Smooth muscle cell (in vitro differentiated cells): ENCODE results near the gene WDR7. TPM values are rescaled to one million over a fixed set of nuclear protein-coding genes. Genes with fewer than 3 reads are reported as not detected.

ENCODE experiments used
- DNase-seq: peaks from one replicate; lab custom pipeline; 2025; ENCODE audit not compliant: unreplicated experiment; lab: John Stamatoyannopoulos, UW
- H2AFZ ChIP-seq: fragments of 200-600 bp; sonication (generic); 2 replicates; pipeline ENCODE4 v1.6.0; 2016; ENCODE audit warnings: antibody characterized with exemption, low read depth, mild to moderate bottlenecking
- H3F3A ChIP-seq: fragments of 200-600 bp; sonication (generic); 2 replicates; pipeline ENCODE4 v1.6.0; 2017; ENCODE audit warnings: antibody characterized with exemption, low read depth
- H3K27ac ChIP-seq: fragments of 200-600 bp; sonication (generic); 2 replicates; pipeline ENCODE4 v1.5.1; 2016; ENCODE audit warnings: low read depth, mild to moderate bottlenecking
- H3K27me3 ChIP-seq: fragments of 200-600 bp; sonication (generic); 2 replicates; pipeline ENCODE4 v1.6.1; 2016; ENCODE audit warnings: low read depth, mild to moderate bottlenecking
- H3K36me3 ChIP-seq: fragments of 200-600 bp; sonication (generic); 2 replicates; pipeline ENCODE4 v1.5.1; 2016; ENCODE audit warnings: low read depth
- H3K4me1 ChIP-seq: fragments of 200-600 bp; sonication (generic); 2 replicates; pipeline ENCODE4 v1.5.1; 2016; ENCODE audit warnings: low read depth
- H3K4me2 ChIP-seq: fragments of 200-600 bp; sonication (generic); 2 replicates; pipeline ENCODE4 v1.6.0; 2016; ENCODE audit warnings: mild to moderate bottlenecking
- H3K4me3 ChIP-seq: fragments of 200-600 bp; sonication (generic); 2 replicates; pipeline ENCODE4 v1.5.1; 2016; ENCODE audit warnings: mild to moderate bottlenecking
- H3K79me2 ChIP-seq: fragments of 200-600 bp; sonication (generic); 2 replicates; pipeline ENCODE4 v1.6.0; 2016; ENCODE audit warnings: low read depth, mild to moderate bottlenecking
- H3K9ac ChIP-seq: fragments of 200-600 bp; sonication (generic); 2 replicates; pipeline ENCODE4 v1.6.0; 2016; ENCODE audit warnings: low read depth
- H3K9me3 ChIP-seq: fragments of 200-600 bp; sonication (generic); replicated peaks from 2 replicates; pipeline ENCODE4 v1.5.1; 2016; ENCODE audit warnings: low read depth
- H4K20me1 ChIP-seq: fragments of 200-600 bp; sonication (generic); 2 replicates; pipeline ENCODE4 v1.6.0; 2016; ENCODE audit warnings: low read depth
- WGBS: methylation state at CpG from one replicate; pipeline ENCODE4 v1.1.7; 2016; ENCODE audit warnings: low lambda C conversion rate; 5-methylcytosine and 5-hydroxymethylcytosine counted together
- polyA plus RNA-seq: library from polyadenylated mRNA; unstranded; fragments of >200 nt; fragmentation: Nextera tagmentation; extraction: Ambion mirVana; gene quantifications from 2 replicates; pipeline ENCODE4 v1.2.1, GENCODE V29; 2016
- total RNA-seq: library from RNA; depleted of rRNA; stranded (reverse); fragments of >200 nt; gene quantifications from 2 replicates; pipeline ENCODE4 v1.2.3, GENCODE V29; 2014
- TF ChIP-seq, protein P1 (sequence below): fragments of 200-600 bp; sonication (generic); IDR thresholded peaks from 2 replicates; pipeline ENCODE4 v1.5.1; 2017; ENCODE audit warnings: borderline replicate concordance, mild to moderate bottlenecking, antibody characterized with exemption; ENCODE audit not compliant: insufficient read depth, poor library complexity, severe bottlenecking

The WDR7 gene
- total and polyA plus RNA-seq, 2 experiments from 2014 or later: 5.3 to 9.2 TPM

DNA sequence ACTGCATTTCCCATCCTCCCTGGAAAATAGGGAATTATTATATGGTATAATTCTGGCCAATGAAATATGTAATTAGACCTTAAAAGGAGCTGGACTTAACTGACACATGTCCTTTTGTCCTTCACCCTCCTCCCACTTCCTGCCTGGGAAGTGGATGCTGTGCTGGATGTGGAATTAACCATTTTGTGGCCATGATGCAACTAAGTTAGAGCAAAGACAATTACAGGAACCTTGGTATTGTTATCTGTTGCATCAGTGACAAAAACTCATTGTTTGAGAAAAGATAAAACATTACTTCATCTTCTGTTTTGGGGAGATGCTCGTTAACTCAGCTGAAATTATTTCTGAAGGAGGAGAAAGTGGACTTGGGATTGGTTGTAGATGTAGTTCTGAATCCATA lies 268.0 kb downstream of the WDR7 start:
- Histone ChIP-seq H3F3A (no peaks in the 10 kb centered on the region), H3K9me3 (no peaks in the 10 kb centered on the region), H3K79me2 (no peaks in the 10 kb centered on the region), H3K27me3 (no peaks in the 10 kb centered on the region), H2AFZ (no peak overlapping the region), H3K27ac (no peak overlapping the region), H4K20me1 (no peaks in the 10 kb centered on the region), H3K4me3 (no peak overlapping the region), H3K4me2 (no peak overlapping the region), H3K36me3 (no peaks in the 10 kb centered on the region), H3K4me1 (no peaks in the 10 kb centered on the region), H3K9ac (no peak overlapping the region)
- 93% methylated on average over 1 of the region's 1 CpG for WGBS
- DNase-seq: no peak
- TF ChIP-seq, protein P1, sequence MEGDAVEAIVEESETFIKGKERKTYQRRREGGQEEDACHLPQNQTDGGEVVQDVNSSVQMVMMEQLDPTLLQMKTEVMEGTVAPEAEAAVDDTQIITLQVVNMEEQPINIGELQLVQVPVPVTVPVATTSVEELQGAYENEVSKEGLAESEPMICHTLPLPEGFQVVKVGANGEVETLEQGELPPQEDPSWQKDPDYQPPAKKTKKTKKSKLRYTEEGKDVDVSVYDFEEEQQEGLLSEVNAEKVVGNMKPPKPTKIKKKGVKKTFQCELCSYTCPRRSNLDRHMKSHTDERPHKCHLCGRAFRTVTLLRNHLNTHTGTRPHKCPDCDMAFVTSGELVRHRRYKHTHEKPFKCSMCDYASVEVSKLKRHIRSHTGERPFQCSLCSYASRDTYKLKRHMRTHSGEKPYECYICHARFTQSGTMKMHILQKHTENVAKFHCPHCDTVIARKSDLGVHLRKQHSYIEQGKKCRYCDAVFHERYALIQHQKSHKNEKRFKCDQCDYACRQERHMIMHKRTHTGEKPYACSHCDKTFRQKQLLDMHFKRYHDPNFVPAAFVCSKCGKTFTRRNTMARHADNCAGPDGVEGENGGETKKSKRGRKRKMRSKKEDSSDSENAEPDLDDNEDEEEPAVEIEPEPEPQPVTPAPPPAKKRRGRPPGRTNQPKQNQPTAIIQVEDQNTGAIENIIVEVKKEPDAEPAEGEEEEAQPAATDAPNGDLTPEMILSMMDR: no peak

DNA sequence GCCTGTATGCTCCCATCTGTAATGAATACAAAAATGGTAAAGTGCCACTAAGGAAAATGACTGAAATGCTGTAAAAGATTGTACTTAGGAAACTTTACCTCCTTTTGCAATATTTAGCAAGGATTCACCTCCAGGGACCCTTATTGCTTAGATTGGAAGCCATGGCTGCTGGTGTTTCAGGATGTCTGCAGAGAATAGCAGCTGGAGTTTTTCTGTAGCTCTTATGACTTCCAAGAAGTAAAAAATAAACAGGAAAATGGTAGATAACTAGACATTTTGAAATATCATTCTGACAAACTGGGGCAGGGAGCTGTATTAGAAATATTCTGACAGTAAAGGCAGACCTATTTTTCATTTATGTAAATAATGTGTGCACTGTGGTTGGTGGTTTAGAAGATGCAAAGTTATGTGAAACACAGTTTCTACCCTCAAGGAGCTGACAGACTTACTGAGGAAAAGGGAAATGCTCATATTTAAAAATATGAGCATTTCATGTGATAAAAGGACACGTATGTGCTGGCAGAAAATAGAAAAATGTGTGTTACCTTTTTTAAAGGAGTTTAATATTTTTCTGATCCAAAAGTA lies 270.8 kb downstream of the WDR7 start:
- H4K20me1 ChIP-seq: no peaks in the 10 kb centered on the region
- TF ChIP-seq, protein P1: no peak
- no peaks in the 10 kb centered on the region for H3F3A ChIP-seq
- no peak overlapping the region for H3K27ac ChIP-seq
- no peaks in the 10 kb centered on the region for H3K9me3 ChIP-seq
- H3K9ac ChIP-seq: no peak overlapping the region
- no peaks in the 10 kb centered on the region for H3K36me3 ChIP-seq
- DNase-seq: no peak
- H3K79me2 ChIP-seq: no peaks in the 10 kb centered on the region
- WGBS: 98% methylated on average over 1 of the region's 1 CpG
- no peaks in the 10 kb centered on the region for H3K4me1 ChIP-seq
- no peak overlapping the region for H3K4me2 ChIP-seq
- H3K4me3 ChIP-seq: no peak overlapping the region
- no peaks in the 10 kb centered on the region for H3K27me3 ChIP-seq
- no peak overlapping the region for H2AFZ ChIP-seq

DNA sequence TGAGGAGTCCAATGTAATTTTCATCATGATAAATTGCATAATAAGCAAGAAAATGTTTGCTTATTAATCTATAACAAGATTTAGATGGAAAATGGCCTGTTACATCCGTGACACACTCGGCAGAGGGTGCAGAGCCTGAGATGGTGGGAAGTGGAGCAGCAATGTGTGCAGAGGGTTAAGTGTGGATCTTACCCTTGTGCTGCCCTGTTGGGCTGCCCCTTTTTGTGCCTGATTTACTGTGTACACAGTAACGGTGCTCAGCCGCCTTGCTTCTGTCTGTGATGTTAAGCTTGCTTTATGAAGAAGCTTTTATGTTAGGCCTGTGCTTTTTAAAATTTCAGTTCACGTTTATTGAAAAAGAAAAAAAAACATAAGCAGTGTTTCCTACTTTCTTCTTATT lies 275.6 kb downstream of the WDR7 start:
- Histone ChIP-seq H3K36me3 (no peaks in the 10 kb centered on the region), H3K4me2 (no peak overlapping the region), H3K4me1 (no peaks in the 10 kb centered on the region), H3K79me2 (no peaks in the 10 kb centered on the region), H3K4me3 (no peak overlapping the region), H3F3A (no peaks in the 10 kb centered on the region), H3K27ac (no peak overlapping the region), H2AFZ (no peak overlapping the region), H3K27me3 (no peaks in the 10 kb centered on the region), H3K9me3 (no peaks in the 10 kb centered on the region), H4K20me1 (no peaks in the 10 kb centered on the region), H3K9ac (no peak overlapping the region)
- 91% methylated on average over 5 of the region's 5 CpGs for WGBS
- DNase-seq: no peak
- TF ChIP-seq, protein P1: no peak

DNA sequence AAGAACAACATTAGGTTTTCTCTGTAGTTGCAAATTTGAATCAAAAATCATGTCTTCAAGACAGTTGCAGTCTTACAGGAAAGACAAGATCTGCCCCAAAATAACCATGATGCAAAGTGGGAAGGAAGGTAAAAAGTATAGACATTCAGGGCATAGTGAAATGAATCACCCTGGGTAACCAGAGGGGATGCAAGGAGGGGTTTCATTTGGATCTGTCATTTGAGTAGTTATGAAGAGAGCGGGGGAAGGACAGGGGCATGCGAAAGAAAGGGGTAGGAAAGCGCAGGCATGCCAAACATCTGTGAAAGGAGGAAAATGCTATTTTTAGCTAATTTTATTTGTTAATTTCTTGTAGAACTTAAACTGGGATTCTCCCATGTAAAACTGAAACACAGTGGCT lies 276.6 kb downstream of the WDR7 start:
- Histone ChIP-seq H3K9ac (no peak overlapping the region), H2AFZ (no peak overlapping the region), H3K4me2 (no peak overlapping the region), H3K9me3 (no peaks in the 10 kb centered on the region), H3K36me3 (no peaks in the 10 kb centered on the region), H4K20me1 (no peaks in the 10 kb centered on the region), H3F3A (no peaks in the 10 kb centered on the region), H3K79me2 (no peaks in the 10 kb centered on the region), H3K4me3 (no peak overlapping the region), H3K27ac (no peak overlapping the region), H3K4me1 (no peaks in the 10 kb centered on the region), H3K27me3 (no peaks in the 10 kb centered on the region)
- WGBS: 96% methylated on average over 3 of the region's 3 CpGs
- TF ChIP-seq, protein P1: no peak
- DNase-seq: no peak
